ENCODE results near the gene GOLGA8M.
"Not testable (repeated sequence)": the region's sequence is repeated elsewhere in the genome, so short reads cannot be mapped to it uniquely, and the experiment has no call there.

DNA sequence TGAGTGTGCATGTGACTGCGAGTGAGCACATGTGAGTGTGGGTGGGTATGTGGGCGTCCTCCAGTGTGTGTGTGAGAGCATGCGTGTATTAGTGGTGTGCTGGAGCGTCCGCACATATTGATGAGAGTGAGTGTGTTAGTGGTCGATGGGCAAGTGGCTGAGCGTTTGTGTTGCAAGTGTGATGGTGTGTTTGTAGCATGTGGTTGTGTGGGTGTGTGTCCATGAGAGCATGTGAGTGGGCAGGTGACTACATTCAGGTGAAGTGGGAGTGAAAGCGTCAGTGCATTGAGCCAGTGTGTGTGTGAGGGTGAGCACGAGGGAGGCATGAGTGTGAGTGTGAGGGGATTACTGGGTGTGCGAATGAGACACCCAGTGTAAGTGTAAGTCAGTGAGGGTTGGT, 59.7 kb downstream of the GOLGA8M start:
- TF ChIP-seq, protein P1, sequence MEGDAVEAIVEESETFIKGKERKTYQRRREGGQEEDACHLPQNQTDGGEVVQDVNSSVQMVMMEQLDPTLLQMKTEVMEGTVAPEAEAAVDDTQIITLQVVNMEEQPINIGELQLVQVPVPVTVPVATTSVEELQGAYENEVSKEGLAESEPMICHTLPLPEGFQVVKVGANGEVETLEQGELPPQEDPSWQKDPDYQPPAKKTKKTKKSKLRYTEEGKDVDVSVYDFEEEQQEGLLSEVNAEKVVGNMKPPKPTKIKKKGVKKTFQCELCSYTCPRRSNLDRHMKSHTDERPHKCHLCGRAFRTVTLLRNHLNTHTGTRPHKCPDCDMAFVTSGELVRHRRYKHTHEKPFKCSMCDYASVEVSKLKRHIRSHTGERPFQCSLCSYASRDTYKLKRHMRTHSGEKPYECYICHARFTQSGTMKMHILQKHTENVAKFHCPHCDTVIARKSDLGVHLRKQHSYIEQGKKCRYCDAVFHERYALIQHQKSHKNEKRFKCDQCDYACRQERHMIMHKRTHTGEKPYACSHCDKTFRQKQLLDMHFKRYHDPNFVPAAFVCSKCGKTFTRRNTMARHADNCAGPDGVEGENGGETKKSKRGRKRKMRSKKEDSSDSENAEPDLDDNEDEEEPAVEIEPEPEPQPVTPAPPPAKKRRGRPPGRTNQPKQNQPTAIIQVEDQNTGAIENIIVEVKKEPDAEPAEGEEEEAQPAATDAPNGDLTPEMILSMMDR (IDR thresholded peaks at IDR 0.05; ENCODE audit: insufficient read depth, low read length) = not testable (repeated sequence)
- not testable (repeated sequence) for TF ChIP-seq POLR2AphosphoS5 (IDR thresholded peaks at IDR 0.05; ENCODE audit: low read depth)
- TF ChIP-seq, protein P2, sequence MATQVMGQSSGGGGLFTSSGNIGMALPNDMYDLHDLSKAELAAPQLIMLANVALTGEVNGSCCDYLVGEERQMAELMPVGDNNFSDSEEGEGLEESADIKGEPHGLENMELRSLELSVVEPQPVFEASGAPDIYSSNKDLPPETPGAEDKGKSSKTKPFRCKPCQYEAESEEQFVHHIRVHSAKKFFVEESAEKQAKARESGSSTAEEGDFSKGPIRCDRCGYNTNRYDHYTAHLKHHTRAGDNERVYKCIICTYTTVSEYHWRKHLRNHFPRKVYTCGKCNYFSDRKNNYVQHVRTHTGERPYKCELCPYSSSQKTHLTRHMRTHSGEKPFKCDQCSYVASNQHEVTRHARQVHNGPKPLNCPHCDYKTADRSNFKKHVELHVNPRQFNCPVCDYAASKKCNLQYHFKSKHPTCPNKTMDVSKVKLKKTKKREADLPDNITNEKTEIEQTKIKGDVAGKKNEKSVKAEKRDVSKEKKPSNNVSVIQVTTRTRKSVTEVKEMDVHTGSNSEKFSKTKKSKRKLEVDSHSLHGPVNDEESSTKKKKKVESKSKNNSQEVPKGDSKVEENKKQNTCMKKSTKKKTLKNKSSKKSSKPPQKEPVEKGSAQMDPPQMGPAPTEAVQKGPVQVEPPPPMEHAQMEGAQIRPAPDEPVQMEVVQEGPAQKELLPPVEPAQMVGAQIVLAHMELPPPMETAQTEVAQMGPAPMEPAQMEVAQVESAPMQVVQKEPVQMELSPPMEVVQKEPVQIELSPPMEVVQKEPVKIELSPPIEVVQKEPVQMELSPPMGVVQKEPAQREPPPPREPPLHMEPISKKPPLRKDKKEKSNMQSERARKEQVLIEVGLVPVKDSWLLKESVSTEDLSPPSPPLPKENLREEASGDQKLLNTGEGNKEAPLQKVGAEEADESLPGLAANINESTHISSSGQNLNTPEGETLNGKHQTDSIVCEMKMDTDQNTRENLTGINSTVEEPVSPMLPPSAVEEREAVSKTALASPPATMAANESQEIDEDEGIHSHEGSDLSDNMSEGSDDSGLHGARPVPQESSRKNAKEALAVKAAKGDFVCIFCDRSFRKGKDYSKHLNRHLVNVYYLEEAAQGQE (IDR thresholded peaks at IDR 0.05; ENCODE audit: insufficient replicate concordance, low read depth) = not testable (repeated sequence)
